Stimulated activated CD8-positive, alpha-beta memory T cell treated with anti-CD3 and anti-CD28 coated beads, Interleukin-4, amount 100 ng/mL, for 24 hours (primary cell): ENCODE results near the gene CRIP1.

Source experiments
- DNase-seq: peaks from one replicate; pipeline ENCODE4 v3.0.0-alpha.2; 2020; ENCODE audit warnings: low read depth

The CRIP1 gene

DNA sequence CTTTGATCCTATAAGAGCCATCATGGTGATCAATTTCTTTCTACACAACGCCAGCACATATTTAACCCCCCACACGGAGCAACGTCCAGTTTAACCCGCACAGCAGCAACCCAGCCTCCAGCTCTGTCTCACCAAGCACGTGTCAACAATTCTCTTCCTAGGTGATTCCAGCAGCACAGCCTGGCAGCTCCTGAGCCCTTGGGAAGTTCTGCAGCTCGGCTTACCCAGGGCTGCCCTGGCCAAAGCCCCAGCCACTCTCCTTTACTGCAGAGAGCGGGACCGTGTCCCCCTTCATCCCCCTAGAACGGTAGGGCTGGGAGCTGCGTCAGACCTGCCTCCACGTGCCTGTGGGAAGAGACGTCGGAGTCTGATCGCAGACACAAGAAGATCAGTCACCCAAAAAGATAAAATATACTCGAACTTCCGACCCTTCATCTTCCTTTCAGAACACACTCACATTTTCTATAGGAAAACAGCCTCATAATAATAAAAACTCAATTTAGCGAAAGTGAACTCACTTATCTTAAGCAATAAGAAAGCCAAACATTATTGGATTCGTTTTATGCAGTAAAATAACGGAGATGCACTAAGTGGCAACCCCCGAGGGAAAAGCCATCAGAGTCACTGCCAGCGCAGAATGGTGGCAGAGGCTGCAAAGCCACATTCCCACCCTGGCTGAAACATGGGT lies 47.3 kb downstream of the CRIP1 start:
- DNase-seq: no peak

DNA sequence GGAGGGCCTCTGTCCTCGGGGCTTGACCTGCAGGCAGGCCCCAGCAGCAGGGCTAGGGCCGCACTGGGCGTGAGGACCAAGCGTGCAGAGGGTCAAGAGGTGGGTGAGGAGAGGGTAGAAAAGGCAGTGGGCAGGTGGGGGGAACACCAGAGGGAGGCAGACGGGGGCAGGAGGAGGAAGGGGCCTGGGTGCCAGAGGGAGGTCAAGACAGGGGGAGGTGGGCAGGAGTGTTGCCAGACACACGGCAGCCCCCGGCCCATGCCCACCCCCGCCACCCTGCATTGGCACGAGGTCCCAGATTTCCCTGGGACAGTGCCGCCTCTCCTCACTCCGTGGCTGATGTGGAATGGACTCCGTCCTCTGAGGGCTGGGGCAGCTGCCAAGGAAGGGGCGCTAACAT lies 47.9 kb downstream of the CRIP1 start:
- DNase-seq: no peak

DNA sequence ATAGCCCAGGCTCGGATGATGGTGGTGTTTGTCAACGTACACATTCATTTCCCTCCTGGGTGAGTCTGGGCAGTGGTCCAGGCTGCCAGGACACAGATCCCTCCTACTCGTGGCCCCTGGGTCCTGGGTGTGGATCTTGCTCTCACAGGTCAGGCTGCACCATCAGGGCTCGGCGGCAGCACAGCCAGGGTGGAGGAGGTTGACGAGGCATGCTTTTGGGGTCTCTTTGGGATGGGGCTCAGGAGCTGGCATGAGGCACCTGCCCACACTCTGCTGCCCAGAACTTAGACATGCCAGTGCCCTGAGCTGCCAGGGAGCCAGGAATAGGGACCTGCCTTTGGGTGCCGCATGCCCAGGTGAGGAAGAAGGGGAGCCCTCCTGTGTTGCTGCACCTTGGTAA lies 49.4 kb downstream of the CRIP1 start:
- DNase-seq: no peak

DNA sequence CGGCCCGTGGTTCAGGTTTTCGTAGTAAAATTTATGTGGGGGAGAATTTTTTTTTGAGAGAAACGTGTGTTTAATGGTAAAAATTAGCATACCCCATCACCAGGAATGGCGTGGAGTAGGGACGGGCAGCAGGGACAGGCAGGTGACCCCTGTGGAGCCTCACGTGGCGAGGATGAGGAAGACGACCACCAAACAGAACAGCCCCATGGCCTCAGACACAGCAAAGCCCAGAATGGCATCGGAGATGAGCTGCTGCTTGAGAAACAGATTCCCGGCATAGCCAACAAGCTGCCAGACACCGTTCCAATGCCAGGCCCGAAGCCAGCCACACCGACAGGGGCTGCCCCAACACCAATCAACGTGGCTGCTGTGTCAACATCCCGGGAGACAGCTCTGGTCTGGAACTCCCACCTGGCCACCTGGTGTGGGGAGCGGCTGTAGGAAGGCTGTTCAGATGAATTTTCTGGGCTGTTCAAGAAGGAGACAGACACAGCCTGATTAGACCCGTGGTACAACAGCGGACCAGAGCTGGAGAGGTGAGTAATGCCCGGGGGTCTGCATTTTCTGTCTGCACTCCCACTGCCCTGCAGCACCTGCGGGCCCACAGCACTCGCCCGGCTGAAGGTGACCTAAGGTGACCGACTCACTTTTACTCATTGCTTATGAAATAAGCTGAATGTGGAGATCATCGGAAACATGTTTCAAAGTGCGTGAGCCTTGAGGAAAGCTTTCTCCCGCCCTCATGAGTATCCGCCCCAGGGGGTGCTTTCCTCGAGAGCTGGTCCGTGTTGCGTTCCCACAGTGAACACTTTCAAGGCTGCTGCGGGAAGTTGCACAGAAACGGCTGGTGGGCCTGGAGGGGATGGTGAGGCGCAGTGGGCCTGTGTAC lies 50.2 kb downstream of the CRIP1 start:
- no peak for DNase-seq

DNA sequence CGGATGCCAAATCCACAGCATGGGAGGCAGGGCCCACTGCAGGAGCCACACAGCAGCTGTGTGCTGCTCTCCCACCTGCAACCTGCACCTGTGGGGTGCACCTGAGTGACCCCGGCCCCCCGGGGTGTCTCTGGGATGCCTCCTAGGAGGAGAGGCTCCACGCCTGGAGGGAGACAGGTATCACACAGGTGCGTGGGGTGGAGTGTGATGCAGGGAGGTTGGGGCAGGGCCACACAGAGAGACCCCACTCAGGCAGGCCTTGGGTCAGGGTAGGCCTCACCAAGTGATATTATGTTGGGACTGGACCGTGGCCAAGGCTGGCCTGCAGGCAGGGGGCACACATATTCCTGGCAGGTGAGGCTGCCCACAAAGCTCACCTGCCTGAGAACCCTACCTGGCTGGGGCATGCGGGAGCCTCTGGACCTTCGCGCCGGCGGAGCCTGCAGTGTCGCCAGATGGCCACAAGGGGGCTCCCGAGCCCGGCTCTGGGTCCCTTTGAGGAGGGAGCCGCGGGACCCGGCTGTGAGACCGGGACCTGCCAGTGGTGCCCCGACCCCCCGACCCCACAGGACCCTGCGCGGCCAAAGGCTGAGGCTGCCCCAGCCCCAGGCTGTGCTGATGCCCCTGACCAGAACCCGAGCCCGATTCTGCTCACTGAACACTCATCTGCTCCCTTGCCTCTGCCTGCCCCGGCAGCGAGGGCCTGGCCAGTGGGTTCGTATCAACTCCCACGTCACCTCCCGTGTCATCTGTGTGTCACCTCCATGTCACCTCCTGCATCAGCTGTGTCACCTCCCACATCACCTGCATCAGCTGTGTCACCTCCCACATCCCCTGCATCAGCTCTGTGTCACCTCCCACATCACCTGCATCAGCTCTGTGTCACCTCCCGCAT lies 51.1 kb downstream of the CRIP1 start:
- peak; percentile 56 for DNase-seq
